CD4-positive, alpha-beta T cell treated with Interleukin-6 at 100 ng/mL for 8 hours (primary cell): Measurements from ENCODE around the gene CHRNB4.
"Not testable (repeated sequence)": the region's sequence is repeated elsewhere in the genome, so short reads cannot be mapped to it uniquely, and the experiment has no call there.

Source experiments
- DNase-seq: peaks from one replicate; pipeline ENCODE4 v3.0.0-alpha.2; 2020; ENCODE audit warnings: mixed read lengths, low spot score

CHRNB4 gene

GRCh38 chr15:78616506-78616905 is 24.5 kb downstream of the CHRNB4 start:
- no peak for DNase-seq

GRCh38 chr15:78615151-78615589 is 25.8 kb downstream of the CHRNB4 start:
- DNase-seq = no peak

DNA sequence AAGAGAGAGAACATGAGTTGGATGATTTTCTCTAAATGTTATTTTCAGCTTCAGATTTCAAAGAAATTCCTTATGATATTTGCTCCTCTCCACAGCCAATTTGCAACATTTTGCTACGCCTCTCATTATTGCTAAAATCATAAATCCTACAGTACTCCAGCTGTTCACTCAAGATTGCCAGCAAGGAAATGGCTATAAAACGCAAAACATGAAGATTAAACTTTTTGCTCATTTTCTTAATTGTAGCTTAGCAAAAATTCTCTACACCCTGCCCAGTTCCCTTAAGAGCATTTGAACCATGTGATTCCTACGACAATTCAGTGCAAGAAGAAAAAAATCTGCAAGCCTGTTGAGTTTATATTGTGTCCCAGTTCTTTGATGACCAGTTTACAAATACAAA is 27.0 kb downstream of the CHRNB4 start:
- no peak for DNase-seq

DNA sequence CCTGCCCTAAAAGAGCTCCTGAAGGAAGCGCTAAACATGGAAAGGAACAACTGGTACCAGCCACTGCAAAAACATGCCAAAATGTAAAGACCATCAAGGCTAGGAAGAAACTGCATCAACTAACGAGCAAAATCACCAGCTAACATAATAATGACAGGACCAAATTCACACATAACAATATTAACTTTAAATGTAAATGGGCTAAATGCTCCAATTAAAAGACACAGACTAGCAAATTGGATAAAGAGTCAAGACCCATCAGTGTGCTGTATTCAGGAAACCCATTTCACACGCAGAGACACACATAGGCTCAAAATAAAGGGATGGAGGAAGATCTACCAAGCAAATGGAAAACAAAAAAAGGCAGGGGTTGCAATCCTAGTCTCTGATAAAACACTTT is 31.5 kb downstream of the CHRNB4 start:
- DNase-seq = not testable (repeated sequence)

DNA sequence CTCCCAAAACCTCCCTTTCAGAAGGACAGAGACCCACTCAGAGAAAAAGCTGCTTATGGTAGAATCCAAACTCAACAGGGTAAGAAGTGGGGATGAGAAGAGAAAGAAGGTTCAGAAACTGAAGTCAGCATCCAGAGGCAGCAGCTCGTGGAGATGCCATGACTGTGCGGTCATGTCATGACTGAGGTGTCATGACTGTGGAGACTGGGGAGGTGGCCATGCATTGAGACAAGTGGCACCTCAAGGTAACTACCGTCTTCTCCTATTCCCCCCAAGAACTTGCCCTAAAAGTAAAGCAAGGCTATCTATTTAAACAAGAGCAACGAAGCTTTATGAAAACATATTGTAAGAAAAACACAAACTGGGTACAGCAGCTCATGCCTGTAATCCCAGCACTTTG is 35.3 kb downstream of the CHRNB4 start:
- DNase-seq = no peak

DNA sequence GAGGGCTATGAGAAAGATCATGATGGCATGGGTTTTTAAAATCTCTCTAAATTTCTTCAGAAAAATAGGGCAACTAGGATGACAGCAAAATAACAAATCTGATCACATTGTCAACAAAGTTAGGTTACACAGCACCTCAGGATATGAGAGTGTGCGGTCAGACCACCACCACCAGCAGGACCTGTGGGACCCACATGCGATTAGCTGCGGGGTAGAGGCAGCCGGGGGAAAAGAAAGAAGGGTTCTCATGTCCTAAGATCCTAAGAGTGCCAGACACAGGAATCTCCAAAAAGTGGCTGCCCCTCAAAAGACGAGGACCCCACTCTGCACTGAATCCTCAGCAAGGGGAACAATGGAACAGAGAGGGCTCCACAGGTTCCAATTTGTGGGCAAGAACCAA is 35.8 kb downstream of the CHRNB4 start:
- DNase-seq = no peak

- no peak for DNase-seq
Measured at GRCh38 chr15:78604420-78604819, 36.6 kb downstream of the CHRNB4 start.

- no peak for DNase-seq
Measured at GRCh38 chr15:78603467-78603866, 37.5 kb downstream of the CHRNB4 start.

DNA sequence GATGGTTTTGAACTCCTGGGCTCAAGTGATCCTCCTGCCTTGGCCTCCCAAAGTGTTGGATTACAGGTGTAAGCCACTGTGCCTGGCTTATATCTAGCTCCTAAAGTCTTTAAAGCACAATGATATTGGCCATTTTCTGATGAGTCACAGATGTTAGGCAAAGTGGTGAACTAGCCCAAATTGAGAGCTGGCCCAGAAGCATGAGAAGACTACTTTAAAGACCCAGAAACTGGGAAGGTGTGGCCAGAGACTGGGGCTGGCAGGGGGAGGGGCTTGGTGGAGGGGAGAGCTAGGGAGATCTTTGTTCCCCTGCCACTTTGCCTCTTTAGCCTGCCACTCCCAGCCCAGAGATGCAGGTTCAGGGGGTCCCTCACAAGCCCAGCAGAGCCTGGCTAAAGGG is 41.8 kb downstream of the CHRNB4 start:
- DNase-seq = no peak

- DNase-seq = no peak
Measured at GRCh38 chr15:78598348-78598747, 42.7 kb downstream of the CHRNB4 start.

DNA sequence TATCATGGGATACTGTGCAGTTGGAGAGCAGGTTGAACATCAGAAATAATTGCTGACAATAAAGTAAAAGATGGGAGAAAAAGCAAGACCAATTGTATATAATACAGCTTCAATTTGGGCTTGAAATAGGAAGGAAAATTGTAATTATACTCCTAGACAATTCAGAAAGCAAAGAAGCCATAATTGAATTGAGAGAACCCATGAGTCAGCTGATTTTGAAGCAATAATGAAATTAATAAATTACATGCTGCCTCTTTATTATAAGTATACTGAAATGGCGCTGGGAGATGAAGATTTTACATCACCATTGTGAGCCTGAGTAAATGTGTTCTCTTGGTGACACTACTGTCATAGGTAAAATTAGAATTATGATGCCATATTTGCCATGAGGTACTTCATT is 43.4 kb downstream of the CHRNB4 start:
- DNase-seq = no peak

GRCh38 chr15:78574944-78575343 is 66.1 kb downstream of the CHRNB4 start:
- no peak for DNase-seq
